Activated CD8-positive, alpha-beta memory T cell treated with anti-CD3 and anti-CD28 coated beads for 1 hour (primary cell): ENCODE data around the gene BPIFB4.
"Not testable (repeated sequence)": the region's sequence is repeated elsewhere in the genome, so short reads cannot be mapped to it uniquely, and the experiment has no call there.

Experiments used
- DNase-seq, 2 donors: peaks; one replicate each; pipeline ENCODE4 v3.0.0-alpha.2; 2020; ENCODE audit warnings: low read depth in 1 of 2; ENCODE audit errors: extremely low read depth in 1 of 2

Gene BPIFB4

DNA sequence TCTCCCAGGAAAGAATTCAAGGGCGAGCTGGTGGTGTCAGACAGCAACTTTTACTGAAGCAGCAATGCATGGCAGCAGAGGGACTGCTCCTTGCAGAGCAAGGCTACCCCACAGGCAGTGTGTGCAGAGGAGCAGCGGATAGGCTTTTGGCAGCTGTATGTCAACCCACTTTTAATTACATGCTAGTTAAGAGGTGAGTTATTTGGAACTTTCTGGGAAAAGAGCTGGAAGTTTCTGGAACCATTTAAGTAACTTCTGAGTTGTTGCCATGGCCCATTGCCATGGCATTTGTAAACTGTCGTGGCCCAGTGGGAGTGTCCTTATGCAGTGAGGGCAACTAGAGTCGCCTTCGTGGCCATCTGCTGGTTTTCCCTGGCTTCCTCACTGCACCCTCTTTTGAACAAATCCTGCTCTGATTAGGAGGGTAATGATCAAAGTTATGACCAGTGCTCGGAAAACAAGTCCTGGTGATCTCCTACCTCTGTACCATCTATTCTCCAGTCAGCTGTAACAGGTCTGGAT, 34.0 kb downstream of the BPIFB4 start:
- no peak for DNase-seq

DNA sequence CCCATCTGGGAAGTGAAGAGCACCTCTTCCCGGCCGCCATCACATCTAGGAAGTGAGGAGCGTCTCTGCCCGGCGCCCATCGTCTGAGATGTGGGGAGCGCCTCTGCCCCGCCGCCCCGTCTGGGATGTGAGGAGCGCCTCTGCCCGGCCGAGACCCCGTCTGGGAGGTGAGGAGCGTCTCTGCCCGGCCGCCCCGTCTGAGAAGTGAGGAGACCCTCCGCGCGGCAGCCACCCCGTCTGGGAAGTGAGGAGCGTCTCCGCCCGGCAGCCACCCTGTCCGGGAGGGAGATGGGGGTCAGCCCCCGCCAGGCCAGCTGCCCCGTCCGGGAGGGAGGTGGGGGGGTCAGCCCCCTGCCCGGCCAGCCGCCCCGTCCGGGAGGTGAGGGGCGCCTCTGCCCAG, 36.1 kb downstream of the BPIFB4 start:
- DNase-seq: not testable (repeated sequence)

DNA sequence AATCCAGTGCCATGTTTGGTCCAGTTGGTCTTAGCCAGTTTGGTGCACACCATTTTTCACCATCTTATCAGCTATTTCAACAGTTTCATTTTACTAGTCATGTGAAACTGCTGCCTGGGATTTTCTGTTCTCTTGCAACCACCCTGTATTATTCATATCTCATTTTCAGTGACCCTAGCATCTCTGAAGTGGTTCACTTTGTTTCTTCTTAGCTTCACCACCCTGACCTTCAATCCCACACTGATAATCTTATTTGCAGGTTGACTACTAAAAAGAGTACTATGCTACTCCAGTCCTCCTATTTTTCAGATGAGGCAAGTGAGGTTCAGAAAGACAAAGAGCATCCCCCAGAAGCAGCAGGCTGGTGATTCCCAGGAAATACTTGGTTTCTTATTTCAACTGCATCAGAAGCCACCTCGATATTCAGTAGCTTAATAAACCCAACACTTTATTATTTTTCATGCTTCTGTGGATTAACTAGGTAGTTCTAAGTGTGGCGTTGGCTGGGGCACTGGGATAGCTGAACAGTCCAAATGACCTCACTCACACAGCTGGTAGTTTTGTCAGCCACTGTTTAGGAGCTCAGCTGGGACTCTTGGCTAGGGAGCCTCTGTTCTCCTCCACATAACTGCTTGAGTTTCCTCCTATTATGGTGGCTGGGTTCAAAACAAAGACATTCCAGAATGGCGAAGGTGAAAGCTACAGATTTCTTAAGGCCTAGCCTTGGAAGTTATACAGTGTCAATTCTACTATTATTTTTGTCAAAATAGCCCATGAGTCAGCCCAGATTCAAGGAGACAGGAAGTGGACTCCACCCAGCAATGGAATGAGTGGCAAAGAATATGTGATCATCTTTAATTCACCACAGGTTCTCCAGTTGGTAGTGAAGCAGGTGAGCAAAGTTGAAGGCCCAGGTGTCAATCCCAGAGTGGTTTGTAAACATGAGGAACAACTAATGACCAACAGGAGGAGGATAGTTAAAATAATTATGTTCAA, 40.6 kb downstream of the BPIFB4 start:
- no peak for DNase-seq

DNA sequence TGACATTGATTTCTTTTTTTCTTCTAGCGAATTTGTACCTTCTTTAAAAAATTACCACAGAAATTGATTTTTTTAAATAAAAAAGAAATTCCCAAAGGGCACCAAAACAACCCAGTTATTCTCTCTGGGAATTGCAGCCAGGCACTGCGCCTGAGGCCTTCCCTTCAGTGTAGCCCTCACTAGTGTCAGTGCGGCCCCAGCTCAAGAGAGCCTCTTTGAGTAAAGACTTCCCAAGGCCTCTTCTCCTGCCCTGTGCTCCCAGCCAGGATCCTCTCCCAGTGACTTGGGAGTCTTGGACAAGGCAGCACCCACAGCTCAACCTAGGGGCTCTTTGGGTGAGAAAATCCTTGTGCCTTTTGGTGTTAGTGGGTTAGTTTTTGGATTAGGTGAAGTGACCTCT, 41.5 kb downstream of the BPIFB4 start:
- DNase-seq: no peak

DNA sequence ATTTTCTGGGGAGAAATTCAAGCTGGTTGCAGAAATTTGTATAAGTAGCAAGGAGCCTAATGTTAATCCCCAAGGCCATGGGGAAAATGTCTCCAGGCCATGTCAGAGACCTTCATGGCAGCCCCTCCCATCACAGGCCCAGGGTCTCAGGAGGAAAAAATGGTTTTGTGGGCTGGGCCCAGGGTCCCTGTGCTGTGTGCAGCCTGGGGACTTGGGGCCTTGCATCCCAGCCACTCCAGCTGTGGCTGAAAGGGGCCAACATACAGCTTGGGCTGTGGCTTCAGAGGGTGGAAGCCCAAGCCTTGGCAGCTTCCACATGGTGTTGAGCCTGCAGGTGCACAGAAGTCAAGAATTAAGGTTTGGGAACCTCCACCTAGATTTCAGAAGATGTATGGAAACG, 42.9 kb downstream of the BPIFB4 start:
- DNase-seq: not testable (repeated sequence)

DNA sequence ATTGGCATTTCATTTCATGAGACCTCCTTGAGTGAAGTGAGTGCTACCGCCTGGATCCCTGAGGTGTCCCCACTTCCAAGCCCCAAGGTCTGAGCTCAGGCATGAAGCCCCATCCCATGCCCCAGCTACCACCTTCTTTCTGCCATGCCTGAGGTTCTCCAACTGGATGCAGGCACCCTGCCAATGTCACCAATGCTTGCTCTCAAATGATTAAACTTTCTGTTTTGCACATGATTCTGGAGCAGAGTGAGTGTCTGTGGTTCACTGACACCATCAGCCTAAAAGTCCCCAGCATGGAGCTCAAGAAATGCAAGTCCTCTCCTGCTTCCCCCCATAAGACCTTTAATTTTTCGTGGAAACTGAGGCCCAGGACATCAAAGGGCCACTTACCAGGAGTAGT, 44.8 kb downstream of the BPIFB4 start:
- no peak for DNase-seq

DNA sequence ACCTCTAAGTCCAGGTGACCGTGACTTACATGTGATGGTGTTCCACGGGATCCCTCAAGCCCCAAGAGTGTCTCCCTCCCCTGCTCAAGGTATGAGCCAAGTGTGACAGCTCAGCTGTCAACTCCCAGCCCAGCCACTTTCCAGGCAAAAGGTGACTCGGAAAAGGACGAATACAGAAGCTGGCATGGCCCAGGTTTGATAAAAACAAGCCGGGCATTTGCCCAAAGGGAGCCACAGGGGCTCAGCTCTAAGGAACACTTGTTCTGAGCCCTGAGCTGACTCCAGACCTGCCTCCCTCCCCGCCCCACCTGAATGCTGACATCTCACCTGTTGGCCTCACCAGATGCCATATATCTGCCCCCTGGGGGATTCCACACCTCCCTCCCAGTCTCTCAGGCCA, 45.6 kb downstream of the BPIFB4 start:
- no peak for DNase-seq

DNA sequence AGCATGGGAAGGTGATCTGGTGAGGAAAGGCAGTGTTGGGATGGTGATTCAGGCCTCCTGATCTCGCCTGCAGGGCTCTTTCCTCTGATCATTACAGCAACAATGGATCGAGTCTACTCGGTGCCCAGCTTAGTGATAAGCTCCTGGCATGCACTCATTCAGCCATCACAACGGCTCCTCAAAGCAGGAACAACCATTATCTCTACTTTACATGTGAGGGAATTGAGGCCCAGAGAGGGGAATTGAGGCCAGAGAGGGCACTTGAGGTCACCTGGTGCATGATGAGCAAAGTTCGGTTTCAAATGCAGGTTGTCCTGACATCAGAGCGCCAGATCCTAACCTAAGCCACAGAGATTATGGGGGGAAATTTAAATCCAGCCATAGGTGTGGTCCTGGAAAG, 46.5 kb downstream of the BPIFB4 start:
- no peak for DNase-seq

DNA sequence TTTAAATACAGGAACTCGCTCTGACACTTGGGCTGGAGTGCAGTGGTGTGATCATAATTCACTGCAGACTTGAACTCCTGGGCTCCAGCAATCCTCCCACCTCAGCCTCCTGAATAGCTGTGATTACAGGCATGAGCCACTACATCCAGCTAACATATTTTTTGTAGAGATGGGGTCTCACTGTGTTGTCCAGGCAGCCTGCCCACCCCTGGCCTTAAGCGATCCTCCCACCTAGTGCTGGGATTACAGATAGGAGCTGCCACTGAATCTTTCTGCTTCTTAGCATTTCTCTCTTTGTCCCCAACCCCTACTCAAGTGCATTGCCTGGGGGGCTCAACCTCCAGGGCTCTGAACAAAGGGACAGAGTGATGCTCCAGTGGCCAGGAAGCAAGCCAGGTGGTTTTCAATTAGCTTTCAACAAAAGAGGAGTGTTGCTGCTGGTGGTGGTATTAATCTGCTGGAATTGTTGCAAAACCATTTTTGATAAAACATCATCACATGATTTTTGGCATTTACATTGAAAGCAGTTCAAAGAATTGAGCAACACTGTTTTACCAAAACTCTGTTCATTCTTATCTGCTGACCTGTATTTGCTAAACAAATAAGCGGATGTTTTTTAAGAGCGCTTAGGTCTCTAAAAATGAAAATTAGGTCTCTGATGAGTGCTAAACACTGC, 48.1 kb downstream of the BPIFB4 start:
- no peak for DNase-seq

DNA sequence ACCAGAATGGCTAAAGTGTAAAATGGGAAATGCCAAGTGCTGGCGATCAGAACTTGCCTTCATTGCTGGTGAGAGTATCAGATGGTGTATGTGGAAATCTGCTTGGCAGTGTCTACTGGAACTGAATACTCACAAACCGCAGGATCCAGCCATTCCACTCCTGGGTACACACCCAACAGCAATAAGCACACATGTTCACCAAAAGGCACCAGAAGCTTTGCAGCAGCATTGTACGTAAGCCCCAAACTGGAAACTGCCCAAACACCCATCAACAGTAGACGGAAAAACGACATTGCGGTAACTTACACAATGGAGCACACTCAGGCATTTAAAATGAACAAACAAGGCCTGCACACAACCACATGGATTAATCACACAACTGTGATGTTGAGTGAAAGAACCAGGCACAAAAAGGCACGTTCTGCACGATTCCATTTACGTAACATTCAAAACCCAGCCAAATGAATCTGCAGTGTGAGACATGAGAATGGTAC, 51.2 kb downstream of the BPIFB4 start:
- no peak for DNase-seq

DNA sequence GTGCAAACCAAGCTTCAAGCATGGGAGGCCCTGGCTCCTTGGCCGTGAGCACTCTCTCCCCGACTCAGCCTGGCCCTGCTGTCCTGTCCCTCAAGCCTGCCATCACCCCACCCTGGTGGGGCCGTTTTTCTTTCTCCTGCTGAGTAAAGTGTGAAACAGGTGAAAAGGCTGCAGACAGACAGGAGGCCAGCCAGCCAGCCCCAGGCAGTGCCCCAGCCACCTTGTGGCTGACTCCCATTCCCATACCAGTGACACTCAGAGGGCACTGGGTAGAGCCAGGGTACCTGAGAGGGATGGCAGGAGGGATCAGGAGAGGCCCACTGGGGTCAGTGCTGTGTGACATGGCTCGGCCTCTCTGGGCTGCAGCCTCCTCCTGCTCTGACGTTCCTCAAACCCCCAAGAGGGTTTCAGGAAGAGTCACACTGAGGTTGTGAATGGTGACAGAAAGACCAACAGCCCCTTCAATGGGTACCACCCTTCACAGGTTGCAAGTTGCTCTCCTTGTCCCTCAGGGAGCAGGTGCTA, 52.6 kb downstream of the BPIFB4 start:
- DNase-seq: no peak

DNA sequence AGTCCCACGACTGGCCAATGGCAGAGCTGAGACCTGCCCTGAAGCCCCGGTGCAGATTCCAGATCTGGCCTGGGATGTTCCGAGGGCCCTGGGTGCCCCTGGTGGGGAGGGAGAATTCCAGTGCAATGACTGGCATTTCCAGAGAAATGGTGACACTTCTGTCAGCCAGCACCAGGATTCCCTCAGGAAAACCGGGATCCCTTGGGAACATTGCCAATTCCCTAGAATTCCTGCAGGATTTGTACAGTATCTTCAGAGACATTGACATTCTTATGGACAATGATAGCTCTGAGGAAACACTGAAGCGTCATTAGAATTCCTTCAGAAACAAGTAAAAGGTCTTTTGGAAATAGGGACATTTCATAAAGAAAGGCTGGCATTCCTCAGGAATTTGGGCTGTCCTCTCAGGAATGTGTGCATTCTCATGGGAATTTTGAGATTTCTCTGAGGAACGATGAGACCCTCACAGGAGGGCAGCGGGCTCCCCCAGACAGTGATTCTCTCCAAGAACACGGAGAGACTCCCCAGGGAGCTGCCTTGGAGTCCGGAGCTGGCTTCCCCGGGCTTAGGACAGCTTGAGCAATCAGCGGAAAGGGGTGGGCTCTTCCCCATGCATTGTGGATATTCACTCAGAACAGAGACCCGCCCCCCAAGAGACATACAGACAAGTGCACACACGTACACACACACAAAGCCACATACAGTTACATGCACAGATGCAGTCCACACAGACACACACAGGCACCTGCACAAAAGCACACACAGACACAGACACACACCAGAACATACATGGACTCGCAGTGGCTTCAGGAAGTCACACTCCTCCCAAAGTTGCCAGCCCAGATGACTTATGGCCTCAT, 53.3 kb downstream of the BPIFB4 start:
- no peak for DNase-seq

DNA sequence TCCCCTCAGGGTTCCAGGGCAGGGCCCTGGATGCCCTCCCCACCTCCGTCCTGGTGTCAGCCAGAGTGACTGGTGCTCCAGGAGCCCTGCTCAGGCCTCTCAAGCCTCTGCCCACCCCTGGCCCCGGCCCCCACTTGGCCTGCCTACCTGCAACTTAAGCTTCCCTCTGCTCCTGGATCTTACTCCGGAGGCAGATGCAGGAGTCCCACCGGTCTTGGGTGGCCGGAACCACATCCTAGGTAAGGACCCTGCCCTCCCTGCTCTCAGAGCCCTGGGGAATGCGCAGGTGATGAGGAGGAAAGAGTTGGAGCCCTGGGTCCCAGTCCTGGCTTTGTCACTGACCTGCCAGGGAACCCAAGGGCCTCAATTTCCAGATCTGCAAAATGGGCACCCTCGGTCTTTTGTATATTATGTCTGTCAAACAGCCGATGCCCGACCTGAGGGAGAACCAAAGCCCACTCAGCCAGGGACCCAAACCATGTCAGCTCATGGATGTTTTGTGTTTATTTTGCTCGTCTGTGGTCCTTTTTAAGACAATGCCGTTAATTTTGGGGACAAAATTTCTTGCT, 54.0 kb downstream of the BPIFB4 start:
- DNase-seq: no peak

DNA sequence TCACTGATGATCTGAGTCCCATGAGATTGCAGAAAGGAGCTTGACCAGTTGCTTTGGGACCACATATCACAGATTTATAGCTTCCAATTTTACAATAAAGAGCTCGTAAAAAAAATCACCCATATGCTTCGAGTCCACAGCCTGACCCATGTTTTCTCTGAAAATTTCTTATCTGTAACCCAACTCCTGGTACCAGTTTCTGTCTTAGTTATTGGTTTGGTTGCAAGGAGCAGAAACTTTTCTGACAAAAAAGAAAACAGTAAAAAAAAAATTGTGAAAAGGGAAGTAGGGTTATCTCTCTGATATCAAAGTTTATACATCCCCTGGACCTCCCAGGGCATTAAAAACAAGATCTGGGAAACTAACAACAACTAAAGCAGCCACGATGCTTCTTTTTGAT, 57.8 kb downstream of the BPIFB4 start:
- no peak for DNase-seq

DNA sequence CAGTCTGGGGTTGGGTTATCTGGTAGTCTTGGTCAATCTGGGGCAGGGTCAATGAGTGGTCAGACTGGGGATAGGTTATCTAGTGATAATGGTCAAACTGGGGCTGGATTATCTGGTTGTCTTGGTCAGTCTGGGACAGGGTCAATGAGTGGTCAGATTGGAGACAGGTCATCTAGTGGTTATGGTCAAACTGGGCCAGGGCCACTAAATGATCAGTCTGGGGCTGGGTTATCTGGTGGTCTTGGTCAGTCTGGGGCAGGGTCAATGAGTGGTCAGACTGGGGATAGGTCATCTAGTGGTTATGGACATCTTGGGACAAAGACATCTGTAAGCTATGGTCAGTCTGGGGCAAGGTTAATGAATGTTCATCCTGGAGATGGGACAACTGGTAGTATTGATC, 60.0 kb downstream of the BPIFB4 start:
- no peak for DNase-seq

DNA sequence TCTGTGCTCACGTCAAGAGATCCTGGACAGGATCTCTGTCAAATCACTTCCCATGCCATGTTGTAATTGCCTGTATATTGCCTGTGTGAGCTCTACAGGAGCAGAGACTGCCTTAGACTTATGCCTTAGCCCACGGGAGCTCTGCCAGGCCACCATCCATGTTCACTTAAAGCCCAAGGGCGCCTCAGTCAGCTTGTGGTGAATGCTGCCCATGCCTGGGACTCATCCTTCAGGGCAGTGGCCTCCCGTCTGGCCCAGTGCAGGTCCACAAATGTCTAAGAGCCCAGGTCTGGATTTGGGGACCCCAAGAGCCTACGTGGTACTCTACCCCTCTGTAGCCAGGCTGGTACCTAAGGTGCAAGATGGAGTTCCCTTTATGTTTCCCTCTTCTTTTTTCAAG, 66.1 kb downstream of the BPIFB4 start:
- no peak for DNase-seq

DNA sequence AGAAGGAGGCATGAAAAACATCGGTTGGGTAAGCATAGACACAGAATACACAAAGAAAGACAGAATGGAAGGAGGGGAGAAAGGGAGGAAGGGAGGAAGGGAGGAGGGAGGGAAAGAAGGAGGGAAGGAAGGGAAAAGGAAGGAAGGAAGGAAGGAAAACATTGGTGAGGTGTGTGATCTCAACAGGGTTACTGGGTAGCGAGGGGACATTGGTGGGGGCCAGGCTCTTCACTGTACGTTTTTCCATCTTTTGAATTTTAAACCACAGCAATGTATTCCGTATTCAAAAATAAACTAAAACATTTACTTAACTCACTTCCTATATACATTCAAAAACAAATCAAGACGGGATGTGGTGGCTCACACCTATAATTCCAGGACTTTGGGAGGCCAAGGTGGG, 67.9 kb downstream of the BPIFB4 start:
- DNase-seq: no peak

DNA sequence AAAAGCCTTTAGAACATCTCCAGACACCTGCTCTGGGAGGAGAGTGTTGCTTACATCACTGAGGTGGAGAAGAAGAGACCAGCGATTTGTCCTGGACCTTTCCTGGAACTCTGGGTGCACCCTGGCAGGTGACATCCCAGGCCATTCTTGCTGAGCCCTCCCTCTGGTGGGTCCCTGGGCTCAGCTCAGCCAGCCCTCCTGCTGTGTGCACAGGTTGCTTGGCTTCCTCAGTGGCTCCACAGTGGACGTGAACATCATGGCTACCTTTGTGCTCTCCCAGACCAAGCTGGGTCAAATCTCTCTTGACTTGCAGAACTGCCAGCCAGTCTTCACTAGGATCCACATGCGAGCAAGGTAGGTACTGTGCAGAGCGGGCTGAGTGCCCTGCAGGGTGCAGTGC, 68.6 kb downstream of the BPIFB4 start:
- no peak for DNase-seq

DNA sequence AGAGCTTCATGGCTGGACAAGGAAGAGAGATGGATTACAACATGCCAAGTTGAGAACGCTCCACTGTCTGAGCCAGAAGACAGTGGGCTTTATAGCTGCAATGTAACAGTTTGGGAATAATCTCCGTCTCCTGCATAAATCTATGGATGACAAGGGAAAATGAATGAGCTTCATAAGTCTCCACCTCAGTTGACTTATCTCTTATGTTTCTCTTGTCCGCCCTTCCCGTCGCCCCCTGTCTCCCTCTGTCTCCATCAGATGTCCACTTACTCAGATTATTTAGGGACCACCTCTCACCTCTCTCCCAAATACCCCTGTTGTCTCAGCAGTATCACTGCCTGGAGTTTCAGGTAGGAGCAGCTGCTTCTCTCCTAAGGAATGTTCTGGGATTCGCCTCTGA, 74.8 kb downstream of the BPIFB4 start:
- no peak for DNase-seq

DNA sequence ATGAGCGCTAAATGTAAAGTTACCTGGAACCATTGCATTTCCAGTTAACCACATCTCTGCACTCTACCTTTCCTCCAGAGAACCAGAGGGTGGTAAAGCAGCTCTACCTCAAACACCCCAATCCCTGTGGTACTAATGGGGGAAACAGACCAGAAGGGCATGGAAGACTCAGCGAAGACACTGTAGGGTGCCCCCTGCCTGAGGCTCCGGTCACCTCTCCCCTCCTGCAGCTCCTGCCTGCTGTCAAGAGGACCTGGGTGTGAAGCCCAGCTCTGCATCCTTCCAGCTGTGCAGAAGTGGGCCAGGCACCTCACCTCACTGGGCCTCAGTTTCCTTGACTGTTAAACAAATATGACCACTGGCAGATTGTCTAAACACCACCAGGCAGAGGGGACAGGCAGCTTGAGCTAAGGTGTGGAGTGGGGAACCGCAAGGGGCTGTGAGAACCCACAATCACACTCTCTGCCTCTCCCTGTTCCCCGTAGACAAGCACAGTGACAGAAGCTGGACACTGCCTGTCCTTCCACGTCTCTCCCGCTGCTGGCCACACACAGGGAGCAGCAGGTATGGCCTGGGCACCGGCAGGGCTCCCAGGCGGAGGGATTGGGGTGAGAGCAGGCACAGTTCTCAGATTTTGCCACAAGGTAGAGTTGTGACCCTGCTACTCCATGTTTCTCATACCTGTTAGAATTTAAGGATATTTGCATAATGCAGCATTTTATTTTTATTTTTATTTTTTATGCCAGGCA, 79.4 kb downstream of the BPIFB4 start:
- DNase-seq: no peak
